Cardiac septum (tissue), 1 donor: ENCODE measurements around the gene FAM217B. TPM values are rescaled to one million over a fixed set of nuclear protein-coding genes. Genes with fewer than 3 reads are reported as not detected.
A peak's percentile ranks its signal among the peaks of the same experiment; 100 is the strongest.
"Not testable (repeated sequence)": the region's sequence is repeated elsewhere in the genome, so short reads cannot be mapped to it uniquely, and the experiment has no call there.

ENCODE experiments used
- DNase-seq: peaks from one replicate; pipeline ENCODE4 v3.0.0-alpha.2; 2020; ENCODE audit warnings: low spot score
- intact Hi-C: fragments of 100-400 bp; cut with DNase I; formaldehyde crosslinking; loops from one replicate; pipeline ENCODE4 v1.14.0; 2022
- total RNA-seq: library from RNA; stranded (reverse); fragmentation: NEBNext Ultra II Directional; extraction: Animal tissue kit (Norgen Biotek cat#: 25700); gene quantifications from one replicate; pipeline ENCODE4 v1.2.1, GENCODE V29; 2021
- donor health status: DM: no; HTN: no; CAD: no.

The FAM217B gene
- total RNA-seq, 1 donor from 2014 or later: 15.6 TPM

- DNase-seq: no peak
- intact Hi-C loops: no loop called here
These were observed 3.8 kb upstream of the FAM217B start for GRCh38 chr20:59936409-59936808.

DNA sequence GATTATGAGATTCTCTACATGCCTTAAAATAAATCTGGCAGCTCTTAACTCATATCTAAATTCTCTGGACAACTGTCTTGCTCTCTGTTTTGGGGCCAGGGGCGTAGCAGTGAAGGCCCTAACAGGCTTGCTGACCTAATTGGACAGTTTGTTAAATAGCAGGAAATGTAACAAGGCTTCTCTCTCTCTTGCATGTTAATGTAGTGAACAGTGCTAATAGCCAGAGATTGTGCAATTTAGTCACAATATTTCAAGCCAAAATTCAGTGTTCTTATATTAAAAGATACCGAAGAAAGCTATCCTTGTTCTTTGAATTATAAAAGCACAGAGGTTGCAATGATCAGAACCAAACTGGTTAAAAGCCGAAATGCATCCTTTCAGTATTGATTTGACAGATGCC is 3.0 kb upstream of the FAM217B start:
- DNase-seq: no peak
- intact Hi-C loops: no loop called here

- intact Hi-C loops: no loop called here
- no peak for DNase-seq
These were observed 2.0 kb upstream of the FAM217B start for GRCh38 chr20:59938221-59938620.

GRCh38 chr20:59938696-59939051 is 1.5 kb upstream of the FAM217B start:
- no peak for DNase-seq
- intact Hi-C loops: no loop called here

- no peak for DNase-seq
- intact Hi-C loops: no loop called here
These were observed 924 bp upstream of the FAM217B start for GRCh38 chr20:59939052-59939878.

DNA sequence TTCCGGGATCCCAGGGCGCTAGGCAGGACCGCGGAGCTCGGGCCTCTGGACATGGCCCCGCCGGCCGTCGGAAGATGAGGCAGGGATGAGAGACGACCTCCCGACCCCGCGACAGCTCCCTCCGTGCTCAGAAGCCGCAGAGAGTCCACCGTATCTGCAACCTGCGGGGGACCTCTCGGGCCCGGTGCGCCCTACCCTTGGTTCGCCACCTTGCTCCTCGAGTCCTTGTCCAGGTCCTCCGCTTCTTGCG is 385 bp upstream of the FAM217B start:
- intact Hi-C loops: loop anchor here (5.0 kb wide), 1 partner anchor 92 kb away; no protein-coding TSS in a partner anchor
- DNase-seq: peak; percentile 82

GRCh38 chr20:59940956-59941294 is 736 bp downstream of the FAM217B start:
- intact Hi-C loops: loop anchor here (5.0 kb wide), 1 partner anchor 91 kb away; no protein-coding TSS in a partner anchor
- no peak for DNase-seq

GRCh38 chr20:59942245-59942644 is 2.1 kb downstream of the FAM217B start:
- intact Hi-C loops: loop anchor here (5.0 kb wide), 1 partner anchor 90 kb away; no protein-coding TSS in a partner anchor
- no peak for DNase-seq

DNA sequence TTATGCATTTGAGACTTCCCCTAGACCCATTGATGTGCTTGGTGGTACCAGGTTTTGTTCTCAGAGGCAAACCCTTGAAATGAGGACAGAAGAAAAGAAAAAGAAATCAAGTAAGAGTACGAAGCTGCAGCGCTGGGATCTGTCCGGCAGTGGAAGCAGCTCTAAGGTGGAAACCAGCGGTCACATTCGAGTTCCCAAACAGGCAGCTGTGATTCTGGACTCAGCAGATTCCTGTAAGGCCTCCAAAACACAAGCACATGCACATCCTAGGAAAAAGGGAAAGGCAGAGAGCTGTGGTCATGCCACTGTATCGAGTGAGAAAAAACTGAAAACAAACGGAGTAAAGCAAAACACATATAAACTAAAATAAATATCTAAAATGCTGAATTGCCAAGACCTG is 4.5 kb downstream of the FAM217B start:
- DNase-seq: no peak
- intact Hi-C loops: loop anchor here (5.0 kb wide), 1 partner anchor 88 kb away; no protein-coding TSS in a partner anchor

DNA sequence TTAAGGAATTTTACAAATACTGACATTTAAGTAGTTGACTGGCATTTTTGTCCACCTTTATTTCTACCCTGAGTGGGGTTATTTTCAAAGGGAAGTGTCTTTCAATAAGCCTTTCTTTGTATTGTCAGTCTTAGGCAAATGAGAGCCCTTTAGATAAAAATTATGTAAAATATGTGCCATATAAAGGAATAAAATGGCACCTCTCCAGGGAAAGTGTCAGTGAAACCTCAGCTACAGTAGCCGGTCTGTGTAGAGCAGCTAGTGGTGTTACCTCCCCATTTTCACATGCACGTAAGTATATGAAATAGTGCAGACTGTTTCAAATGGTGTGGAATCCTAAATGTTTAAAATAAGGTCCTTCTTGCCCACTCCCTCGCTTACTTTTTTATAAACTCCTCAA is 5.0 kb downstream of the FAM217B start:
- intact Hi-C loops: no loop called here
- DNase-seq: no peak

DNA sequence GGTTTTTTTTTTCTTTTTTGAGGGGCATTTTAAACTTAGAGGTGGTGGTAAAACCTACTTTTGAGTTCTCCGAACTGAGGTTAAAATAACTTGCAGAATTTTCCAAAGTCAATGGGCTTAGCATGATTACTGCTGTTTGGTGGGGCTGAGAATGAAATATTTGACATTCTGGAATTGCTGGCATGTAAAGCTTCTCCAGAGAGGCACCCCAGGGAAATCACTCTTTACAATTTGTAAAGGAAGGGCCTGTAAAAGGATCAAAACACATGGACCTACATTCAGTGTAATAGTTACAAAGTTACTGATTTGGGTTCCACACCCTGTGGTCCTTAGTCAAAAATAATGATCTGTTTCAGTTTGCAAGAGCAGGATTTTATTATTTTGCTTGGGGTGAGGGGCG is 5.5 kb downstream of the FAM217B start:
- intact Hi-C loops: no loop called here
- DNase-seq: no peak

DNA sequence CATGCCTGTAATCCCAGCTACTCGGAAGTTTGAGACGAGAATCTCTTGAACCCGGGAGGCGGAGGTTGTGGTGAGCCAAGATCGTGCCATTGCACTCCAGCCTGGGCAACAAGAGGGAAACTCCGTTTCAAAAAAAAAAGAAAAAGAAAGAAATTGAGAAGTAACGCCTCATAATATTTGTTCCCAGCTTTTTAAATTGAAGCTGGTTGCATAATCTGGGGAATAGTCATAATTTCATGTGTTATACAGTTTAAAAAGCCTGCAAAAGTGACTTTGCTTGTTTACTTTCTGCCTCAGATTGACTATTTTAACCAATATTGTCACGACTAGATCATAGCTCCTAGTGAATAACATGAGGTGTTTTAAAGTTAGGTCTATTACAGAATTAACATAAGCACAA is 7.2 kb downstream of the FAM217B start:
- intact Hi-C loops: no loop called here

GRCh38 chr20:59948212-59948611 is 8.0 kb downstream of the FAM217B start:
- DNase-seq: no peak
- intact Hi-C loops: no loop called here

More for the DNA sequence above, 7.2 kb downstream of the FAM217B start:
- DNase-seq: no peak

GRCh38 chr20:59948828-59949720 is 8.9 kb downstream of the FAM217B start:
- intact Hi-C loops: no loop called here
- DNase-seq: no peak

GRCh38 chr20:59949911-59950310 is 9.7 kb downstream of the FAM217B start:
- intact Hi-C loops: no loop called here
- no peak for DNase-seq

DNA sequence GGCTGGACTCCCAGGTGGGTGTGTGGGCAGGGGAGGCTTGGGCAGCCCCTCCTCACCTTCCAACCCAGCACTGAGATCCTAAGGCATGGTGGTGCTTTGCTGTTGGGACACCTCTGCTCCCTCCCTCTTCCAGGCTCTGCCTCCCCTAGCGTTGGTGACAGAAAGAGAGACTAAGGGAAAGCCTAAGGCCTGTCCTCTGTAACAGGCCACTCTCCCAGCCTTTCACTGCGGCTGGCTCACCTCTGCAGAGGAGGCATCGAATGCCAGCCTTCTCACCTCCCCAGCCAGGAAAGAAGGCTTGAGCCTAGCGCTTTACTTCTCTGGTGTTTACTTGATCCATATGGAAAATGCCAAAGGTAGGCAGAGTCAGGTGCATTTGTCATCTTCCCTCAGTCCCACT is 14.5 kb downstream of the FAM217B start:
- intact Hi-C loops: no loop called here
- DNase-seq: no peak

GRCh38 chr20:59955131-59955796 is 15.1 kb downstream of the FAM217B start:
- intact Hi-C loops: no loop called here
- DNase-seq: no peak

DNA sequence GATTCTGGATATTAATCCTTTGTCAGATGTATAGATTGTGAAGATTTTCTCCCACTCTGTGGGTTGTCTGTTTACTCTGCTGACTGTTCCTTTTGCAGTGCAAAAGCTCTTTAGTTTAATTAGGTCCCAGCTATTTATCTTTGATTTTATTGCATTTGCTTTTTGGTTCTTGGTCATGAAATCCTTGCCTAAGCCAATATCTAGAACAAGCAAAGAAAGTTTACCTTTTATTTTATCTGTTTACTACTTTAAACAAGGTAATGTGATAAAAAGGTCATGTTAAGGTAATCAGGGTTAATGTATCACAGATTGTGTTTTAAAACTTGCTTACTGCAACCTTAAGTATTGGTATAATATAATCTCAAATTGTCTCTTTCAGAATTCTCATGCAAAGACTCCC is 17.4 kb downstream of the FAM217B start:
- intact Hi-C loops, DNase-seq: not testable (repeated sequence)

GRCh38 chr20:59958123-59958522 is 17.9 kb downstream of the FAM217B start, which contains the start of gene CDH26:
TSS of gene CDH26 (plus strand) at chr20:59958423. CDS start at chr20:59958727, 304 bp downstream.
- intact Hi-C loops: no loop called here
- DNase-seq: no peak

GRCh38 chr20:59958626-59959025 is 18.4 kb downstream of the FAM217B start:
- no peak for DNase-seq
- intact Hi-C loops: no loop called here
